GM12878 (cell line): ENCODE measurements around the gene ANKRD40CL.

ENCODE experiments used
- YY1 ChIP-seq: IDR thresholded peaks from 2 replicates; pipeline ENCODE4 v1.6.1; 2011; ENCODE audit warnings: low read depth, mild to moderate bottlenecking, low read length
- TF ChIP-seq, protein P1 (sequence below): fragments of 450-650 bp; IDR thresholded peaks from 2 replicates; pipeline ENCODE4 v1.6.1; 2014; ENCODE audit warnings: mild to moderate bottlenecking
- TF ChIP-seq, protein P2 (sequence below), 3 experiments: IDR thresholded peaks in 2 of 3; conservative IDR thresholded peaks in 1 of 3; 2 replicates each; pipeline ENCODE4 v1.5.1; 2011; ENCODE audit warnings: low read depth in 3 of 3, low read length in 3 of 3, mild to moderate bottlenecking in 3 of 3, control low read depth in 2 of 3, moderate library complexity in 2 of 3, inconsistent platforms in 1 of 3, mixed read lengths in 1 of 3; ENCODE audit not compliant: control insufficient read depth in 2 of 3, insufficient read depth in 1 of 3; ENCODE audit errors: extremely low read depth in 1 of 3

DNA sequence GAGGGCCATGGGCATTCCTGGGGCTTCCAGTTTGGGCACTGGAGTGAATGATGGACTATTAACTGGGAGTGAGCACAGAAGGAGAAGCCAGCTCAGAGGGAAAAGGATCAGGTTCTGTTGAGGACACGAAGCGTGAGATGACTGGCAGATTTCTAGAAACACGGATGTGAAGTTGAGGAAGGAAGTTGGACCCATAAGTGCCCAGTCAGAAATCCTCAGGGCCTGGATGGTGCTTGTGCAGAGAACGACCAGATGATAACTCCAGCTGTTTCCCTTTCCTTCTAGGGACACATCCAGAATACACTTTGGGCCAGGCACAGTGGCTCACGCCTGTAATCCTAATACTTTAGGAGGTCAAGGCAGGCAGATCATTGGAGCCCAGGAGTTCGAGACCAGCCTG is 23.3 kb upstream of the ANKRD40CL start:
- TF ChIP-seq, protein P1, sequence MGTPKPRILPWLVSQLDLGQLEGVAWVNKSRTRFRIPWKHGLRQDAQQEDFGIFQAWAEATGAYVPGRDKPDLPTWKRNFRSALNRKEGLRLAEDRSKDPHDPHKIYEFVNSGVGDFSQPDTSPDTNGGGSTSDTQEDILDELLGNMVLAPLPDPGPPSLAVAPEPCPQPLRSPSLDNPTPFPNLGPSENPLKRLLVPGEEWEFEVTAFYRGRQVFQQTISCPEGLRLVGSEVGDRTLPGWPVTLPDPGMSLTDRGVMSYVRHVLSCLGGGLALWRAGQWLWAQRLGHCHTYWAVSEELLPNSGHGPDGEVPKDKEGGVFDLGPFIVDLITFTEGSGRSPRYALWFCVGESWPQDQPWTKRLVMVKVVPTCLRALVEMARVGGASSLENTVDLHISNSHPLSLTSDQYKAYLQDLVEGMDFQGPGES, result no peak
- TF ChIP-seq, protein P2, sequence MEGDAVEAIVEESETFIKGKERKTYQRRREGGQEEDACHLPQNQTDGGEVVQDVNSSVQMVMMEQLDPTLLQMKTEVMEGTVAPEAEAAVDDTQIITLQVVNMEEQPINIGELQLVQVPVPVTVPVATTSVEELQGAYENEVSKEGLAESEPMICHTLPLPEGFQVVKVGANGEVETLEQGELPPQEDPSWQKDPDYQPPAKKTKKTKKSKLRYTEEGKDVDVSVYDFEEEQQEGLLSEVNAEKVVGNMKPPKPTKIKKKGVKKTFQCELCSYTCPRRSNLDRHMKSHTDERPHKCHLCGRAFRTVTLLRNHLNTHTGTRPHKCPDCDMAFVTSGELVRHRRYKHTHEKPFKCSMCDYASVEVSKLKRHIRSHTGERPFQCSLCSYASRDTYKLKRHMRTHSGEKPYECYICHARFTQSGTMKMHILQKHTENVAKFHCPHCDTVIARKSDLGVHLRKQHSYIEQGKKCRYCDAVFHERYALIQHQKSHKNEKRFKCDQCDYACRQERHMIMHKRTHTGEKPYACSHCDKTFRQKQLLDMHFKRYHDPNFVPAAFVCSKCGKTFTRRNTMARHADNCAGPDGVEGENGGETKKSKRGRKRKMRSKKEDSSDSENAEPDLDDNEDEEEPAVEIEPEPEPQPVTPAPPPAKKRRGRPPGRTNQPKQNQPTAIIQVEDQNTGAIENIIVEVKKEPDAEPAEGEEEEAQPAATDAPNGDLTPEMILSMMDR (IDR thresholded peaks at IDR 0.05 in 2 of 3, conservative IDR thresholded peaks at IDR 0.05 in 1 of 3; ENCODE audit: control insufficient read depth in 2 of 3, extremely low read depth in 1 of 3, insufficient read depth in 1 of 3, low read depth in 3 of 3, low read length in 3 of 3), result no peak
- no peak for TF ChIP-seq YY1
